ENCODE results near the gene RAB26. TPM values are rescaled to one million over a fixed set of nuclear protein-coding genes. Genes with fewer than 3 reads are reported as not detected.

The RAB26 gene
- total and polyA plus RNA-seq, 2 experiments from 2014 or later = 6.5 to 12.1 TPM

GRCh38 chr16:2176047-2176446 is 27.6 kb downstream of the RAB26 start:
- Histone ChIP-seq H3K9me3 (ENCODE audit: low read depth) (no peaks in the 10 kb centered on the region), H3K27ac (no peak overlapping the region), H3K27me3 (no peaks in the 10 kb centered on the region), H3K4me3 (no peak overlapping the region), H3K4me1 (ENCODE audit: low read depth) (no peaks in the 10 kb centered on the region), H3K36me3 (peaks cover 27% of the 10 kb centered on the region)
- DNase-seq (ENCODE audit: low read depth in 1 of 2, low spot score in 1 of 2) = no peak
- TF ChIP-seq CTCF (IDR thresholded peaks at IDR 0.05; ENCODE audit: low read depth, low read length) = no peak

- peaks cover 27% of the 10 kb centered on the region for H3K36me3 ChIP-seq
- H3K27ac ChIP-seq = no peak overlapping the region
Observed at GRCh38 chr16:2177101-2177500, 28.7 kb downstream of the RAB26 start.

GRCh38 chr16:2177561-2177960 is 29.1 kb downstream of the RAB26 start:
- no peak for DNase-seq (ENCODE audit: low read depth in 1 of 2, low spot score in 1 of 2)
- H3K9me3 ChIP-seq (ENCODE audit: low read depth) = no peaks in the 10 kb centered on the region
- H3K4me1 ChIP-seq (ENCODE audit: low read depth) = no peaks in the 10 kb centered on the region
- no peak overlapping the region for H3K4me3 ChIP-seq
- no peak for TF ChIP-seq CTCF (IDR thresholded peaks at IDR 0.05; ENCODE audit: low read depth, low read length)
- no peak overlapping the region for H3K27ac ChIP-seq
- H3K27me3 ChIP-seq = no peaks in the 10 kb centered on the region
- peaks cover 27% of the 10 kb centered on the region for H3K36me3 ChIP-seq

More at GRCh38 chr16:2177101-2177500, 28.7 kb downstream of the RAB26 start:
- no peaks in the 10 kb centered on the region for H3K4me1 ChIP-seq (ENCODE audit: low read depth)
- H3K27me3 ChIP-seq = no peaks in the 10 kb centered on the region
- TF ChIP-seq CTCF (IDR thresholded peaks at IDR 0.05; ENCODE audit: low read depth, low read length) = no peak
- DNase-seq (ENCODE audit: low read depth in 1 of 2, low spot score in 1 of 2) = no peak
- H3K9me3 ChIP-seq (ENCODE audit: low read depth) = no peaks in the 10 kb centered on the region
- H3K4me3 ChIP-seq = no peak overlapping the region

GRCh38 chr16:2178321-2179106 is 30.1 kb downstream of the RAB26 start:
- Histone ChIP-seq H3K27me3 (no peaks in the 10 kb centered on the region), H3K36me3 (peaks cover 22% of the 10 kb centered on the region), H3K9me3 (ENCODE audit: low read depth) (no peaks in the 10 kb centered on the region), H3K27ac (no peak overlapping the region), H3K4me3 (no peak overlapping the region), H3K4me1 (ENCODE audit: low read depth) (no peaks in the 10 kb centered on the region)
- peak; percentile 38 to 44 for DNase-seq (ENCODE audit: low read depth in 1 of 2, low spot score in 1 of 2)
- no peak for TF ChIP-seq CTCF (IDR thresholded peaks at IDR 0.05; ENCODE audit: low read depth, low read length)

GRCh38 chr16:2179107-2179501 is 30.7 kb downstream of the RAB26 start:
- Histone ChIP-seq H3K4me1 (ENCODE audit: low read depth) (no peaks in the 10 kb centered on the region), H3K36me3 (peaks cover 16% of the 10 kb centered on the region), H3K4me3 (no peak overlapping the region), H3K27me3 (no peaks in the 10 kb centered on the region), H3K27ac (no peak overlapping the region), H3K9me3 (ENCODE audit: low read depth) (no peaks in the 10 kb centered on the region)
- no peak for DNase-seq (ENCODE audit: low read depth in 1 of 2, low spot score in 1 of 2)
- TF ChIP-seq CTCF (IDR thresholded peaks at IDR 0.05; ENCODE audit: low read depth, low read length) = no peak

All from cardiac muscle cell (in vitro differentiated cells and primary cell).